Natural killer cell (primary cell): ENCODE data around the gene DSCAML1. TPM values are rescaled to one million over a fixed set of nuclear protein-coding genes. Genes with fewer than 3 reads are reported as not detected.
"Not testable (repeated sequence)": the region's sequence is repeated elsewhere in the genome, so short reads cannot be mapped to it uniquely, and the experiment has no call there.

Experiments used
- ATAC-seq, 3 donors: fragments of 150-1000 bp in 2 of 3; fragments of 200-7000 bp in 1 of 3; cut with Tn5 transposase; 1 replicate in 1 of 3; 2 replicates in 2 of 3; pipeline ENCODE4 v1.10.0; 2021; ENCODE audit warnings: mild to moderate bottlenecking in 2 of 3, moderate library complexity in 2 of 3
- DNase-seq, 2 donors: peaks; one replicate each; pipeline versions ENCODE4 v3.0.0 to v3.0.0-alpha.2; 2013 to 2021; ENCODE audit warnings: mixed read lengths in 1 of 2
- H3K27ac ChIP-seq: one replicate; pipeline ENCODE4 v1.5.1; 2013; ENCODE audit warnings: mild to moderate bottlenecking, low read length
- H3K27me3 ChIP-seq: one replicate; pipeline ENCODE4 v1.6.1; 2013; ENCODE audit warnings: low read length; ENCODE audit not compliant: control insufficient read depth, insufficient read depth
- H3K36me3 ChIP-seq: one replicate; pipeline ENCODE4 v1.6.1; 2013; ENCODE audit warnings: low read length; ENCODE audit not compliant: control insufficient read depth, insufficient read depth
- H3K4me1 ChIP-seq: one replicate; pipeline ENCODE4 v1.6.1; 2013; ENCODE audit warnings: low read length; ENCODE audit not compliant: control insufficient read depth, insufficient read depth
- H3K4me3 ChIP-seq: one replicate; pipeline ENCODE4 v1.5.1; 2013; ENCODE audit warnings: low read length
- H3K9me3 ChIP-seq: one replicate; pipeline ENCODE4 v1.6.1; 2013; ENCODE audit warnings: low read length; ENCODE audit not compliant: control insufficient read depth, insufficient read depth
- H3K27ac Mint-ChIP-seq, 2 donors: one replicate each; pipeline ENCODE4 v1.8.0; 2022; ENCODE audit warnings: mild to moderate bottlenecking in 2 of 2, mixed read lengths in 2 of 2, moderate library complexity in 1 of 2
- H3K27me3 Mint-ChIP-seq, 2 donors: one replicate each; pipeline ENCODE4 v1.8.0; 2022; ENCODE audit warnings: low read depth in 2 of 2, mixed read lengths in 2 of 2
- H3K36me3 Mint-ChIP-seq: one replicate; pipeline ENCODE4 v1.8.0; 2022; ENCODE audit warnings: mixed read lengths
- H3K4me1 Mint-ChIP-seq, 2 donors: one replicate each; pipeline ENCODE4 v1.8.0; 2022; ENCODE audit warnings: mixed read lengths in 2 of 2
- H3K4me3 Mint-ChIP-seq: one replicate; pipeline ENCODE4 v1.8.0; 2022; ENCODE audit warnings: mild to moderate bottlenecking, moderate library complexity, mixed read lengths
- H3K9me3 Mint-ChIP-seq, 2 donors: one replicate each; pipeline ENCODE4 v1.8.0; 2022; ENCODE audit warnings: mixed read lengths in 2 of 2
- WGBS: methylation state at CpG from one replicate; pipeline ENCODE4 v1.1.7; 2013; ENCODE audit warnings: missing lambda C conversion rate; ENCODE audit not compliant: insufficient coverage; 5-methylcytosine and 5-hydroxymethylcytosine counted together
- intact Hi-C: fragments of 100-400 bp; cut with micrococcal nuclease; formaldehyde crosslinking; loops from one replicate; pipeline ENCODE4 v1.14.2; 2022
- total RNA-seq, 4 donors: library from RNA; stranded (reverse); fragments of 120-200 nt in 1 of 4; gene quantifications; one replicate each; pipeline versions ENCODE4 v1.2.3 to v1.2.4, GENCODE V29; 2013 to 2022
- TF ChIP-seq, protein P1 (sequence below): fragments of 200-600 bp; IDR thresholded peaks from one replicate; pipeline ENCODE4 v1.8.0; 2022; ENCODE audit warnings: antibody characterized with exemption

DSCAML1 gene
- total RNA-seq, 3 donors from 2014 or later (not counting 1 experiment from before 2014, with no cell fraction given), result 0.66 TPM; not detected in 2

DNA sequence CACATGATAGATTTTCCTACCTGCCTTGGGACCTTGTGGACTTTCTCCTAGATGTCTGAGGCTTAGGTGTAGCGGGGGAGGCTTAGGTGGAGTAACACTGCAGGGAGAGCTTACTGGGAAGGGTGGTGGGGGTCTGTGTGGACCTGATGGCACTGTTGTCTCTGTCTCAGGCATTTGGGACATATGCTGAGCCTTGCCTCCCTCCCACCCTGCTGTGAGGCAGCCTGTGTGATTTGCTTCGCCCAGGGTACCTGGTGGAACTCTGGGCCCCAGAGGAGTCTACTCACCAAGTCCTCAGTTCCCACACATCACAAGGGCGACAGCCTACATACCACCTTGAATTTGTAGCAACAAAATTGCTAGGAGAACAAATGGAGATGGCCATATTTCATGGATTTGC lies 388.7 kb downstream of the DSCAML1 start:
- Histone ChIP-seq H3K36me3 (peaks cover 23% of the 10 kb centered on the region), H3K4me3 (no peak overlapping the region), H3K27me3 (no peaks in the 10 kb centered on the region), H3K27ac (no peak overlapping the region), H3K4me1 (no peaks in the 10 kb centered on the region), H3K9me3 (peaks cover 5% of the 10 kb centered on the region)
- ATAC-seq (peak in 1 of 3 donors; percentile 17), DNase-seq (no peak)
- intact Hi-C loops, result no loop called here
- no peak overlapping the region for H3K4me3 Mint-ChIP-seq
- TF ChIP-seq, protein P1, sequence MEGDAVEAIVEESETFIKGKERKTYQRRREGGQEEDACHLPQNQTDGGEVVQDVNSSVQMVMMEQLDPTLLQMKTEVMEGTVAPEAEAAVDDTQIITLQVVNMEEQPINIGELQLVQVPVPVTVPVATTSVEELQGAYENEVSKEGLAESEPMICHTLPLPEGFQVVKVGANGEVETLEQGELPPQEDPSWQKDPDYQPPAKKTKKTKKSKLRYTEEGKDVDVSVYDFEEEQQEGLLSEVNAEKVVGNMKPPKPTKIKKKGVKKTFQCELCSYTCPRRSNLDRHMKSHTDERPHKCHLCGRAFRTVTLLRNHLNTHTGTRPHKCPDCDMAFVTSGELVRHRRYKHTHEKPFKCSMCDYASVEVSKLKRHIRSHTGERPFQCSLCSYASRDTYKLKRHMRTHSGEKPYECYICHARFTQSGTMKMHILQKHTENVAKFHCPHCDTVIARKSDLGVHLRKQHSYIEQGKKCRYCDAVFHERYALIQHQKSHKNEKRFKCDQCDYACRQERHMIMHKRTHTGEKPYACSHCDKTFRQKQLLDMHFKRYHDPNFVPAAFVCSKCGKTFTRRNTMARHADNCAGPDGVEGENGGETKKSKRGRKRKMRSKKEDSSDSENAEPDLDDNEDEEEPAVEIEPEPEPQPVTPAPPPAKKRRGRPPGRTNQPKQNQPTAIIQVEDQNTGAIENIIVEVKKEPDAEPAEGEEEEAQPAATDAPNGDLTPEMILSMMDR, result no peak
- H3K27me3 Mint-ChIP-seq, result no peaks in the 10 kb centered on the region
- peaks cover 12% of the 10 kb centered on the region for H3K36me3 Mint-ChIP-seq
- peaks cover 0 to 5% of the 10 kb centered on the region in 2 donors for H3K4me1 Mint-ChIP-seq
- 94% methylated on average over 3 of the region's 3 CpGs for WGBS
- peak overlapping the region in 1 of 2 donors; percentile 15 for H3K27ac Mint-ChIP-seq
- H3K9me3 Mint-ChIP-seq, result peaks cover 0 to 3% of the 10 kb centered on the region in 2 donors

DNA sequence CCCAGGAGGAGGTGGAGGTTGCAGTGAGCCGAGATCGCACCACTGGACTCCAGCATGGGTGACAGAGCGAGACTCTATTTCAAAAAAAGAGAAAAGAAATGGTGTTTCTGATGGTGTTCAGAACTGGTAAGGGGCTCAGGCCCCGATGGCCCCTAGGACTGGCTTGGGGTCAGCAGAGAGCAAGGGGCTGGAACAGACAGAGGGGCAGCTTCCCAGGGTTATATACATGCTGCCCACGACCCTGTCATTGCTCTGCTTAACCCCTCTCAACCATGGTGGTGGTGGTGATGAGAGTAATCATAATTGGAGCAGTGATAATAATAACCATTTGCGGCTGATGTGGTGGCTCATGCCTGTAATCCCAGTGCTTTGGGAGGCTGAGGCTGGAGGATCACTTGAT lies 390.0 kb downstream of the DSCAML1 start:
- no peak overlapping the region for H3K4me3 ChIP-seq
- Mint-ChIP-seq H3K27me3 (no peaks in the 10 kb centered on the region), H3K4me3 (no peak overlapping the region), H3K27ac (no peak overlapping the region), H3K4me1 (peaks cover 0 to 5% of the 10 kb centered on the region in 2 donors), H3K36me3 (peaks cover 12% of the 10 kb centered on the region), H3K9me3 (peaks cover 0 to 3% of the 10 kb centered on the region in 2 donors)
- ATAC-seq (no peak), DNase-seq (no peak)
- no peak overlapping the region for H3K27ac ChIP-seq
- H3K4me1 ChIP-seq, result no peaks in the 10 kb centered on the region
- H3K36me3 ChIP-seq, result peaks cover 23% of the 10 kb centered on the region
- H3K9me3 ChIP-seq, result peaks cover 5% of the 10 kb centered on the region
- TF ChIP-seq, protein P1, result no peak
- over 99% methylated on average over 5 of the region's 6 CpGs for WGBS
- intact Hi-C loops, result no loop called here
- H3K27me3 ChIP-seq, result no peaks in the 10 kb centered on the region

DNA sequence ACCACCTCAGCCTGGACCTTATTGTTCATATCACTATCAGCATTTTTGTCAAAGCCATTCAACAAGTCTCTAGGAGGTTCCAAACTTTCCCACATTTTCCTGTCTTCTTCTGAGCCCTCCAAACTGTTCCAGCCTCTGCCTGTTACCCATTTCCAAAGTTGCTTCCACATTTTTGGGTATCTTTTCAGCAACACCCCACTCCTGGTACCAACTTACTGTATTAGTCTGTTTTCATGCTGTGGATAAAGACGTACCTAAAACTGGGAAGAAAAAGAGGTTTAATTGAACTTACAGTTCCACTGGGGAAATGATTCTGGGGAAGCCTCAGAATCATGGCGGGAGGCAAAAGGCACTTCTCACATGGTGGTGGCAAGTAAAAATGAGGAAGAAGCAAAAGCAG lies 391.1 kb downstream of the DSCAML1 start:
- ATAC-seq, H3K9me3 ChIP-seq, H3K27ac ChIP-seq, H3K4me1 Mint-ChIP-seq, H3K27me3 Mint-ChIP-seq, H3K27me3 ChIP-seq, H3K4me1 ChIP-seq, H3K9me3 Mint-ChIP-seq, DNase-seq, H3K27ac Mint-ChIP-seq, H3K4me3 ChIP-seq, intact Hi-C loops, H3K4me3 Mint-ChIP-seq: not testable (repeated sequence)
- WGBS, result 96% methylated on average over 2 of the region's 2 CpGs
- H3K36me3 Mint-ChIP-seq, result peaks cover 12% of the 10 kb centered on the region
- H3K36me3 ChIP-seq, result peaks cover 21% of the 10 kb centered on the region

DNA sequence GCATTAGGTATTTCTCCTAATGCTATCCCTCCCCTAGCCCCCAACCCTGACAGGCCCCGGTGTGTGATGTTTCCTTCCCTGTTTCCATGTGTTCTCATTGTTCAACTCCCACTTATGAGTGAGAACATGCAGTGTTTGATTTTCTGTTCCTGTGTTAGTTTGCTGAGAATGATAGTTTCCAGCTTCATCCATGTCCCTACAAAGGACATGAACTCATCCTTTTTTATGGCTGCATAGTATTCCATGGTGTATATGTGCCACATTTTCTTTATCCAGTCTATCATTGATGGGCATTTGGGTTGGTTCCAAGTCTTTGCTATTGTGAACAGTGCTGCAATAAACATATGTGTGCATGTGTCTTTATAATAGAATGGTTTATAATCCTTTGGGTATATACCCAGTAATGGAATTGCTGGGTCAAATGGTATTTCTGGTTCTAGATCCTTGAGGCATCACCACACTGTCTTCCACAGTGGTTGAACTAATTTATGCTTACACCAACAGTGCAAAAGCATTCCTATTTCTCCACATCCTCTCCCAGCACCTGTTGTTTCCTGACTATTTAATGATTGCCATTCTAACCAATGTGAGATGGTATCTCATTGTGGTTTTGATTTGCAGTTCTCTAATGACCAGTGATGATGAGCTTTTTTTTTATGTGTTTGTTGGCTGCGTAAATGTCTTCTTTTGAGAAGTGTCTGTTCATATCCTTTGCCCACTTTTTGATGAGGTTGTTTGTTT lies 397.7 kb downstream of the DSCAML1 start:
- H3K4me3 Mint-ChIP-seq, H3K9me3 Mint-ChIP-seq, H3K36me3 Mint-ChIP-seq: not testable (repeated sequence)

DNA sequence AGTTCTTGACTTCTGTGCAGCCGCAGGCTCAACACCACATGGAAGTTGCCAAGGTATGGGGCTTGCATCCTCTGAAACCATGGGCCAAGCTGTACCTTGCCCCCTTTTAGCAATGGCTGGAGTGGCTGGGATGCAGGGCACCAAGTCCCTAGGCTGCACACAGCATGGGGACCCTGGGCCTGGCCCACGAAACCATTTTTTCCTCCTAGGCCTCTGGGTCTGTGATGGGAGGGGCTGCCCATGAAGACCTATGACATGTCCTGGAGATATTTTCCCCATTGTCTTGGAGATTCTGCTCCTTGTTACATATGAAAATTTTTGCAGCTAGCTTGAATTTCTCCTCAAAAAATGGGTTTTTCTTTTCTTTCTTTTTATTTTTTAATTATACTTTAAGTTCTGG lies 398.4 kb downstream of the DSCAML1 start:
- ATAC-seq, H3K27me3 Mint-ChIP-seq, H3K9me3 ChIP-seq, H3K4me3 Mint-ChIP-seq, H3K27ac ChIP-seq, H3K4me1 ChIP-seq, H3K4me1 Mint-ChIP-seq, H3K9me3 Mint-ChIP-seq, H3K27ac Mint-ChIP-seq, DNase-seq, H3K27me3 ChIP-seq, intact Hi-C loops, H3K36me3 Mint-ChIP-seq, H3K4me3 ChIP-seq: not testable (repeated sequence)
- peaks cover 37% of the 10 kb centered on the region for H3K36me3 ChIP-seq
- WGBS, result 100% methylated on average over 2 of the region's 2 CpGs

More for the DNA sequence above, 397.7 kb downstream of the DSCAML1 start:
- H3K27ac ChIP-seq, intact Hi-C loops, ATAC-seq, H3K4me3 ChIP-seq, DNase-seq, H3K9me3 ChIP-seq, H3K27me3 ChIP-seq, H3K4me1 ChIP-seq, H3K27me3 Mint-ChIP-seq, H3K4me1 Mint-ChIP-seq: not testable (repeated sequence)
- H3K36me3 ChIP-seq, result peaks cover 31% of the 10 kb centered on the region
- no CpG with 5 or more reads among the region's 2 CpGs for WGBS
- H3K27ac Mint-ChIP-seq, result peak overlapping the region in 1 of 2 donors; percentile 14
